HepG2 (cell line): ENCODE measurements around the gene STIM2. TPM values are rescaled to one million over a fixed set of nuclear protein-coding genes. Genes with fewer than 3 reads are reported as not detected.

Experiments
- ARID2 ChIP-seq: sonication (generic); formaldehyde crosslinking; IDR thresholded peaks from 2 replicates; pipeline ENCODE4 v1.8.1; 2022; ENCODE audit warnings: mild to moderate bottlenecking, missing genetic modification reagents, borderline replicate concordance
- ATF7 ChIP-seq, 2 experiments: fragments of 450-650 bp in 1 of 2; sonication (generic) in 1 of 2; formaldehyde crosslinking in 1 of 2; IDR thresholded peaks; 2 replicates each; pipeline versions ENCODE4 v1.4.0 to v1.6.1; 2016 to 2020; ENCODE audit warnings: antibody characterized with exemption in 1 of 2, mild to moderate bottlenecking in 1 of 2, missing genetic modification reagents in 1 of 2
- EZH2 ChIP-seq: conservative IDR thresholded peaks from 2 replicates; pipeline ENCODE4 v1.6.1; 2012; ENCODE audit warnings: mild to moderate bottlenecking, low read depth, low read length, moderate library complexity
- FOXK1 ChIP-seq: sonication (generic); formaldehyde crosslinking; IDR thresholded peaks from 2 replicates; pipeline ENCODE4 v1.4.0; 2020; ENCODE audit warnings: low read depth, missing genetic modification reagents, borderline replicate concordance
- FOXP1 ChIP-seq, 2 experiments: fragments of 450-650 bp in 1 of 2; IDR thresholded peaks; 2 replicates each; pipeline ENCODE4 v1.6.1; 2017 to 2018; ENCODE audit warnings: antibody characterized with exemption in 1 of 2
- GFI1 ChIP-seq: sonication (generic); formaldehyde crosslinking; IDR thresholded peaks from 2 replicates; pipeline ENCODE4 v1.5.0; 2020; ENCODE audit warnings: missing genetic modification reagents, mild to moderate bottlenecking, borderline replicate concordance
- HES4 ChIP-seq: sonication (generic); formaldehyde crosslinking; IDR thresholded peaks from 2 replicates; pipeline ENCODE4 v1.9.0; 2021; ENCODE audit warnings: mild to moderate bottlenecking, missing genetic modification reagents, borderline replicate concordance
- HNRNPUL1 ChIP-seq: fragments of 200-400 bp; formaldehyde crosslinking; IDR thresholded peaks from 2 replicates; pipeline ENCODE4 v1.6.1; 2017; ENCODE audit warnings: low read depth, mild to moderate bottlenecking, low read length, moderate library complexity
- KDM5B ChIP-seq: sonication (generic); formaldehyde crosslinking; IDR thresholded peaks from 2 replicates; pipeline ENCODE4 v1.4.0; 2020; ENCODE audit warnings: missing genetic modification reagents, mild to moderate bottlenecking, borderline replicate concordance
- MAF1 ChIP-seq: sonication (generic); formaldehyde crosslinking; IDR thresholded peaks from 2 replicates; pipeline ENCODE4 v1.5.0; 2020; ENCODE audit warnings: missing genetic modification reagents, borderline replicate concordance
- MEF2D ChIP-seq: sonication (generic); formaldehyde crosslinking; IDR thresholded peaks from 2 replicates; pipeline ENCODE4 v1.5.1; 2020; ENCODE audit warnings: mild to moderate bottlenecking, missing genetic modification reagents
- MIER3 ChIP-seq: IDR thresholded peaks from 2 replicates; pipeline ENCODE4 v1.6.1; 2016; ENCODE audit warnings: missing compliant biosample characterization, borderline replicate concordance
- MLLT10 ChIP-seq: sonication (generic); formaldehyde crosslinking; IDR thresholded peaks from 2 replicates; pipeline ENCODE4 v1.4.0; 2020; ENCODE audit warnings: missing genetic modification reagents
- POGZ ChIP-seq: sonication (generic); formaldehyde crosslinking; IDR thresholded peaks from 2 replicates; pipeline ENCODE4 v1.4.0; 2020; ENCODE audit warnings: mild to moderate bottlenecking, missing genetic modification reagents
- SIX1 ChIP-seq: sonication (generic); formaldehyde crosslinking; IDR thresholded peaks from 2 replicates; pipeline ENCODE4 v1.4.0; 2020; ENCODE audit warnings: missing genetic modification reagents, borderline replicate concordance
- TCF7 ChIP-seq: sonication (generic); IDR thresholded peaks from 2 replicates; pipeline ENCODE4 v1.6.1; 2016; ENCODE audit warnings: antibody characterized with exemption, low read depth
- ZBTB1 ChIP-seq: sonication (generic); formaldehyde crosslinking; IDR thresholded peaks from 2 replicates; pipeline ENCODE4 v1.4.0; 2020; ENCODE audit warnings: missing genetic modification reagents, borderline replicate concordance
- ZFP36 ChIP-seq: fragments of 150-350 bp; IDR thresholded peaks from 2 replicates; pipeline ENCODE4 v1.6.1; 2018; ENCODE audit warnings: borderline replicate concordance, low read length, low read depth; ENCODE audit not compliant: partially characterized antibody
- ZNF552 ChIP-seq: sonication (generic); formaldehyde crosslinking; IDR thresholded peaks from 2 replicates; pipeline ENCODE4 v1.9.0; 2022; ENCODE audit warnings: missing genetic modification reagents, mild to moderate bottlenecking, borderline replicate concordance
- ZNF577 ChIP-seq: sonication (generic); formaldehyde crosslinking; IDR thresholded peaks from 2 replicates; pipeline ENCODE4 v1.4.0; 2020; ENCODE audit warnings: mild to moderate bottlenecking, low read depth, missing genetic modification reagents, borderline replicate concordance
- ZNF766 ChIP-seq: sonication (generic); formaldehyde crosslinking; IDR thresholded peaks from 2 replicates; pipeline ENCODE4 v1.5.0; 2020; ENCODE audit warnings: missing genetic modification reagents, borderline replicate concordance
- ZSCAN20 ChIP-seq: sonication (generic); formaldehyde crosslinking; IDR thresholded peaks from 2 replicates; pipeline ENCODE4 v1.4.0; 2020; ENCODE audit warnings: missing genetic modification reagents, mild to moderate bottlenecking, borderline replicate concordance
- ZSCAN25 ChIP-seq: sonication (generic); formaldehyde crosslinking; IDR thresholded peaks from 2 replicates; pipeline ENCODE4 v1.8.0; 2022; ENCODE audit warnings: mild to moderate bottlenecking, missing genetic modification reagents
- polyA plus RNA-seq, 8 experiments: library from polyadenylated mRNA; depleted of rRNA in 3 of 8; stranded (reverse) in 7 of 8; unstranded in 1 of 8; fragments of >200 nt; fragmentation: Illumina TruSeq in 4 of 8; extraction: Trizol in 4 of 8; gene quantifications; 2 replicates each; pipeline versions ENCODE4 v1.2.1 to v1.2.3, GENCODE V29; 2011 to 2016; ENCODE audit warnings: low read depth in 4 of 8, missing spikeins in 1 of 8, mixed read lengths in 1 of 8; ENCODE audit not compliant: insufficient read depth in 1 of 8
- total RNA-seq, 5 experiments: library from RNA; depleted of rRNA; stranded (reverse); fragments of >200 nt; fragmentation: Illumina TruSeq; extraction: Trizol; gene quantifications; 2 replicates each; pipeline ENCODE4 v1.2.3, GENCODE V29; 2016; ENCODE audit warnings: low read depth in 1 of 5
- TF ChIP-seq, protein P1 (sequence below): IDR thresholded peaks from 2 replicates; pipeline ENCODE4 v1.6.1; 2016; ENCODE audit warnings: missing biosample characterization, missing genetic modification reagents, low read depth
- TF ChIP-seq, protein P2 (sequence below): fragments of 450-650 bp; IDR thresholded peaks from 2 replicates; pipeline ENCODE4 v1.6.1; 2016
- TF ChIP-seq, protein P3 (sequence below): sonication (generic); formaldehyde crosslinking; IDR thresholded peaks from 2 replicates; pipeline ENCODE4 v1.4.0; 2020; ENCODE audit warnings: missing genetic modification reagents

STIM2 gene
- total and polyA plus RNA-seq, 2 of the 13 experiments (the other 11 are each of a cell fraction or from before 2014, with no cell fraction given) = 19.3 to 19.4 TPM

GRCh38 chr4:26821677-26822503 is 38.8 kb upstream of the STIM2 start (continued):
- TF ChIP-seq MIER3 (CRISPR knock-in tag) (peak; percentile 19; the same call in 1 of the 2 replicates), HES4 (no peak), HNRNPUL1 (no peak), ZNF577 (CRISPR knock-in tag) (no peak), FOXP1 (IDR thresholded peaks at IDR 0.05) (no peak), FOXP1 (CRISPR knock-in tag; IDR thresholded peaks at IDR 0.05) (peak; percentile 45), ATF7 (IDR thresholded peaks at IDR 0.05) (no peak), ATF7 (CRISPR knock-in tag; IDR thresholded peaks at IDR 0.05) (no peak), ZBTB1 (CRISPR knock-in tag) (no peak), KDM5B (peak; percentile 60; the same call in 1 of the 2 replicates), ZNF552 (CRISPR knock-in tag) (no peak), POGZ (CRISPR knock-in tag) (peak; percentile 50), MLLT10 (CRISPR knock-in tag) (no peak), GFI1 (peak; percentile 82), TCF7 (peak; percentile 69), FOXK1 (CRISPR knock-in tag) (no peak), ZSCAN20 (CRISPR knock-in tag) (peak; percentile 89; the same call in 1 of the 2 replicates), SIX1 (CRISPR knock-in tag) (no peak), ZFP36 (no peak), ARID2 (CRISPR knock-in tag) (0 out of 2 replicates have a peak, but pooled peaks have one; percentile 79), MAF1 (no peak), ZSCAN25 (CRISPR knock-in tag) (no peak), ZNF766 (CRISPR knock-in tag) (no peak), EZH2 (no peak), MEF2D (CRISPR knock-in tag) (peak; percentile 81; the same call in 1 of the 2 replicates)
- TF ChIP-seq, protein P1, sequence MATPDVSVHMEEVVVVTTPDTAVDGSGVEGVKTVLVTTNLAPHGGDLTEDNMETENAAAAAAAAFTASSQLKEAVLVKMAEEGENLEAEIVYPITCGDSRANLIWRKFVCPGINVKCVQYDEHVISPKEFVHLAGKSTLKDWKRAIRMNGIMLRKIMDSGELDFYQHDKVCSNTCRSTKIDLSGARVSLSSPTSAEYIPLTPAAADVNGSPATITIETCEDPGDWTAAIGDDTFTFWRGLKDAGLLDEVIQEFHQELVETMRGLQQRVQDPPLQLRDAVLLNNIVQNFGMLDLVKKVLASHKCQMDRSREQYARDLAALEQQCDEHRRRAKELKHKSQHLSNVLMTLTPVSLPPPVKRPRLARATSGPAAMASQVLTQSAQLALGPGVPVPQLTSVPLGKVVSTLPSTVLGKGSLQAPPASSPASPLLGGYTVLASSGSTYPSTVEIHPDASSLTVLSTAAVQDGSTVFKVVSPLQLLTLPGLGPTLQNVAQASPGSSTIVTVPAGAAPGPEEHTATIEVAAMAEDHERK (CRISPR knock-in tag) = no peak
- TF ChIP-seq, protein P2, sequence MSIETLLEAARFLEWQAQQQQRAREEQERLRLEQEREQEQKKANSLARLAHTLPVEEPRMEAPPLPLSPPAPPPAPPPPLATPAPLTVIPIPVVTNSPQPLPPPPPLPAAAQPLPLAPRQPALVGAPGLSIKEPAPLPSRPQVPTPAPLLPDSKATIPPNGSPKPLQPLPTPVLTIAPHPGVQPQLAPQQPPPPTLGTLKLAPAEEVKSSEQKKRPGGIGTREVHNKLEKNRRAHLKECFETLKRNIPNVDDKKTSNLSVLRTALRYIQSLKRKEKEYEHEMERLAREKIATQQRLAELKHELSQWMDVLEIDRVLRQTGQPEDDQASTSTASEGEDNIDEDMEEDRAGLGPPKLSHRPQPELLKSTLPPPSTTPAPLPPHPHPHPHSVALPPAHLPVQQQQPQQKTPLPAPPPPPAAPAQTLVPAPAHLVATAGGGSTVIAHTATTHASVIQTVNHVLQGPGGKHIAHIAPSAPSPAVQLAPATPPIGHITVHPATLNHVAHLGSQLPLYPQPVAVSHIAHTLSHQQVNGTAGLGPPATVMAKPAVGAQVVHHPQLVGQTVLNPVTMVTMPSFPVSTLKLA = no peak
- TF ChIP-seq, protein P3, sequence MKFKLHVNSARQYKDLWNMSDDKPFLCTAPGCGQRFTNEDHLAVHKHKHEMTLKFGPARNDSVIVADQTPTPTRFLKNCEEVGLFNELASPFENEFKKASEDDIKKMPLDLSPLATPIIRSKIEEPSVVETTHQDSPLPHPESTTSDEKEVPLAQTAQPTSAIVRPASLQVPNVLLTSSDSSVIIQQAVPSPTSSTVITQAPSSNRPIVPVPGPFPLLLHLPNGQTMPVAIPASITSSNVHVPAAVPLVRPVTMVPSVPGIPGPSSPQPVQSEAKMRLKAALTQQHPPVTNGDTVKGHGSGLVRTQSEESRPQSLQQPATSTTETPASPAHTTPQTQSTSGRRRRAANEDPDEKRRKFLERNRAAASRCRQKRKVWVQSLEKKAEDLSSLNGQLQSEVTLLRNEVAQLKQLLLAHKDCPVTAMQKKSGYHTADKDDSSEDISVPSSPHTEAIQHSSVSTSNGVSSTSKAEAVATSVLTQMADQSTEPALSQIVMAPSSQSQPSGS (CRISPR knock-in tag) = peak; percentile 43; the same call in 1 of the 2 replicates
